ENCODE results near the gene IYD. TPM values are rescaled to one million over a fixed set of nuclear protein-coding genes. Genes with fewer than 3 reads are reported as not detected.

Gene IYD
- total RNA-seq, 1 experiment from 2014 or later: not detected

DNA sequence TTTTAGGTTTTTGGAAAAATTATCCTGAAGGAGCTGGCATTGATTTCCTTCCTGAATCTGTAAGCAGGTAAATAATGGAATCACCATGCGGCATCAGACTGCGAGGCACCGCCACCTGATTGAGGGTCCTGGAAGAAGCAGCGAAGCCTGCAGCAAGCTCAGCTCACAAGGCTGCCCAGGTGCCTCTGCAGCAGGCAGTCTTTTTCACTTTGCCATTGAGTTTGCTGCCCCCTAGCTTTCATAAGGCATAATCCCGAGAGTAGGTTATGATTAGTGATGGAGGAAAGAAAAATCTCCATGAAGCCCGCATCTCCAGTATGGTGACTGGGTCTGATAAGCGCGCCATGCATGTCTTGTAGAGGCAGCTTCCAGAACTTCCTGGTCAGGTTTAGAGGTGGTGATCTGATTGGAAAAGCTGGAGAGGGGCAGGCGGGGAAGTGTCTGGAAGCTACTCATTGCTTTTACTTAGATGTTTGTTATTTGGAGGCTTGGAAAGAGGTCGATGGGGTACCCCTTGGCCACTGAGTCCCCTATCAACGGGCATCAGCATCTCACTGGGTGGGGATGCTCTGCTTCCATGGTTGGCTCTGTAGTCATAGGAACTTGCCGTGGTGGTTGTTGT lies 26.7 kb downstream of the IYD start:
- Histone ChIP-seq H3K9me3 (replicated peaks) (no peaks in the 10 kb centered on the region), H3K27ac (no peak overlapping the region), H3K36me3 (no peaks in the 10 kb centered on the region), H3K4me1 (no peaks in the 10 kb centered on the region), H3K27me3 (peaks cover 4% of the 10 kb centered on the region; the same call in 1 of the 2 replicates), H3K4me3 (no peak overlapping the region)
- DNase-seq: peak; percentile 69 to 84

DNA sequence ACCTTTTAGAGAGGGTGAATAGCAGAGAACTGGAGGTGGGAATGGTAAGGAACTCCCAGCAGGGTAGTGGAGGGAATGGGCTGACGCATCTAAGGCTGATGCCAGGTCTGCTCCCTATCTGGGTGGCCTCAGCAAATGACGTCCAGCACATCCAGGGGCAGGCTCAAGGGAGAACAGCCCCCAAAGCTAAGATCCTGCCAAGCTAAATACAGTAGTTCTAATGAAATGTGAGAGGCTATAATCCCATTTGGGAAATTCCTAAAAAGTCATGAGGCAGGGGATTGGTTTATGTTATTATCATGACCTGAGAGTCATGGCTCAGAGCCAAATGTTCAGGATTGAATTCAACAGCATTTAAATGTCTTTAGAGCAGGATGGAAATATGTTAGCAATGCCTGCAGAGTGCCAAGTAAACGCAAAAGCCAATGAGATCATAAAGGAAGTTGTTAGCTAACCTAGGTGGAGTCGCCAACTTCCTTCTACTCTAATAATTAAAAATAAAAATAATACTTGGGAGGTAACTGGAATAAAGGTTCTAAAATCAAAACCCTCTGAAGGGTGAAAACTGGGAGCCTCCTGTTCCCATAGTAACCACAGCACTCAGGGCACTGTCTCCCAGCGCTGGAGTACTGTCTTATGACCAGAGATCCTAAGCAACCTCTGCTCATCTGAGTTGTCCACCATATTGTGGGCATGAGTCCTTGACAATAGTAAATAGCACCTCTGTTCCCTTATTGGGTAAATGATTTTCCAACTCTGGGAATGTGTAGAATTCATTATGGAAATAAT lies 34.8 kb downstream of the IYD start:
- peak; percentile 79 to 89 for DNase-seq
- no peak overlapping the region for H3K27ac ChIP-seq
- peaks cover 14% of the 10 kb centered on the region for H3K4me1 ChIP-seq
- peaks cover 4% of the 10 kb centered on the region; the same call in 1 of the 2 replicates for H3K9me3 ChIP-seq (replicated peaks)
- H3K27me3 ChIP-seq: no peaks in the 10 kb centered on the region
- H3K36me3 ChIP-seq: no peaks in the 10 kb centered on the region
- H3K4me3 ChIP-seq: no peak overlapping the region

DNA sequence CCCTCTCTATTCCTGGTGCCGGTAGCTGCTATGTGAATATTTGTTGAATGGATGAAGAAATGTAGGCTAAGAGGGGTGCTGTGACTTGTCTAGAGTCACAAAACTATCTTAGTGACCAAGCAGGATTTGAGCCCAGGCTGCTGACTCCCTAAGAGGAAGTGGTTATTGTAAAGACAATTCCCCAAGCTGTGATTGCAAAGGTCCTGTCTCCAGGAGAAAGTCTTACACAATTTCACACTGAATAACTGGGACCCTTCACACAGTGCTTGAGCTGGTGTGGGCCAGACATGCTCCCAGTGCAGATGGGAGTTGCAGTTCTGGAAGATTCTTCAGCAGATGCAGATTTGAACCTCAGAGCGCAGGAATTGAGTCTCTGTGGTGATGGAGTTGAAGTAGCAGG lies 38.1 kb downstream of the IYD start:
- H3K36me3 ChIP-seq: no peaks in the 10 kb centered on the region
- peaks cover 4% of the 10 kb centered on the region; the same call in 1 of the 2 replicates for H3K9me3 ChIP-seq (replicated peaks)
- no peak overlapping the region for H3K27ac ChIP-seq
- H3K4me1 ChIP-seq: peaks cover 35% of the 10 kb centered on the region
- H3K4me3 ChIP-seq: no peak overlapping the region
- no peaks in the 10 kb centered on the region for H3K27me3 ChIP-seq
- DNase-seq: no peak

DNA sequence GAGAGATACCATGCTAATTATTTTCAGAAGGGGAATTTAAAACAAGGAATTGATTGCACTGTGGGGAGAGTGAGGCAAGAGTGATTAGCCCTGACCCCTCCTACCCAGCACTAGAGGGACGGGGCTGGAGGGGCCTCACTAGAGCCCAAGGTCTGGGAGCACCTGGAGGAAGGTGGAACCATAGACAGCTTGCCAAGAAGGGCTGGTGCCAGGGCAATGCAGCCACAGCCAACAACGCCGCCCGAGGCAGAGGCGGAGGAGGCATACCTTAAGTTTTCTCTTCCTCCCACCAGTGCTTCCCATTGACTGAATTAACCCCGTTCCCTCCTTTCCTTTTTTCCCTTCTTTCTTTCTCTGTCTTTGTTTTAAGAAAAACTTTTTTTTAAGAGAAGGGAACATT lies 40.0 kb downstream of the IYD start:
- Histone ChIP-seq H3K4me1 (peaks cover 25% of the 10 kb centered on the region), H3K27ac (no peak overlapping the region), H3K9me3 (replicated peaks) (peaks cover 4% of the 10 kb centered on the region; the same call in 1 of the 2 replicates), H3K27me3 (no peaks in the 10 kb centered on the region), H3K36me3 (no peaks in the 10 kb centered on the region), H3K4me3 (no peak overlapping the region)
- DNase-seq: no peak

DNA sequence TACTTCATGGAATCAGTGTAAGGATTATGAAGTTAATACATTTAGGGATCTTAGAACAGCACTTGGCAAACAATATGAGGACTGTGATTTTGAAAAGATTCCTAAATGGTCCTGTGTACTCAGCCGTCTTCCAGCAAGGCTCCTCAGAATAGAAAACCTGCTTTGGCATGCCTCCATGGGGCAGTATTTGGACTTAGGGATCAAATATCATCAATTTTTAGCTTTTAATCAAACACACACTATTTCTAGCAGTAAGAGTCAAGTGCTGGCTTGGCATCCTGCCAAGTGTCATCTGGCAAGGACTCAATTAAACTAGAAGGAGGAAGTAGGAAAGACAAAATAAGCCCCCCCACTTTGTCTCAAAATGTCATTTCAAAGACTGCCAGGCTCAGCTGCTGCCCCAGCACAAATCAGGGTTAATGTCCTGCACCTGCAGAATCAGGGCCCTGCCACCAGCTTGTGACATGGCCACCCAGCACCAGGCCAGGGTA lies 40.8 kb downstream of the IYD start:
- no peak overlapping the region for H3K27ac ChIP-seq
- H3K4me1 ChIP-seq: peaks cover 21% of the 10 kb centered on the region
- peak; percentile 48 to 73 for DNase-seq
- H3K36me3 ChIP-seq: no peaks in the 10 kb centered on the region
- no peak overlapping the region for H3K4me3 ChIP-seq
- peaks cover 2% of the 10 kb centered on the region; the same call in 1 of the 2 replicates for H3K9me3 ChIP-seq (replicated peaks)
- H3K27me3 ChIP-seq: no peaks in the 10 kb centered on the region

DNA sequence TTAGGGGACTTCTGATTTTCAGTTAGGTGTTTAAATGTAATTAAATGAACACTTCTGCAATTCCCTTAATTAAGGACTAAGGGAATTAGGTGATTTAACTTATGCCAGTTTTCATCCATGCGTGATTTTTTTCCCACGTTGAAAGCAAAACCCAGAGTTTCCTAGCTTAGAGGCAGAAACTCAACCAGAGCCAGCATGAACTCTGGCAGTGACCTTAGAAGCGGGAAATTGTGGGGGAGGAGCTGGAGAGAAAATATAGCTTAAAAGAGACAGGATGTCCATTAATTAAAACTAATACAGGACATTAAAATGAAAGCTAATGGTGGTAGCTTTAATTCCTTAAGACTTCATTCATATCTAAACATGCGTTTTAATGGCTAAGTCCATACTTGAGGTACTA lies 41.6 kb downstream of the IYD start:
- no peaks in the 10 kb centered on the region for H3K27me3 ChIP-seq
- H3K4me1 ChIP-seq: peaks cover 21% of the 10 kb centered on the region
- no peak for DNase-seq

DNA sequence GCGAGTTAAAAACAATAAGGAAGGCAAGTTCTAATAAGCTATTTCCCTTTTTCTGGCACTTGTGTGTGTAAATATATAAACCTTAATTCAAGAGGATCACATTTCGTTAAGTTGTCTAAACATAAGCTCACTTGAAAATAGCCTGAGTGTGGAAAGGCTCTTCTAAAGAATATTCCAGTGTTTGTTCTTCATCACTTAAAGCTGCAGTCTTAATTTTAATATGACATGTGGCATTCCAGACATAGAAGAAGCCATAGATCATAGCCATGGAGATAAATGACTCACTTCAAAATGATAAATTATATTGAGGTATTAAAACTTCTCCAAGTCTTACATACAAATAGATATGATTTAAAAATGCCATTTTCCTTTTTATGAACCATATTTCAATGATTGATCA lies 42.1 kb downstream of the IYD start:
- no peak for DNase-seq
- Histone ChIP-seq H3K36me3 (no peaks in the 10 kb centered on the region), H3K4me3 (no peak overlapping the region), H3K9me3 (replicated peaks) (no peaks in the 10 kb centered on the region), H3K4me1 (peaks cover 21% of the 10 kb centered on the region), H3K27me3 (no peaks in the 10 kb centered on the region), H3K27ac (no peak overlapping the region)

More for the DNA sequence above, 41.6 kb downstream of the IYD start:
- no peak overlapping the region for H3K4me3 ChIP-seq
- no peak overlapping the region for H3K27ac ChIP-seq
- H3K9me3 ChIP-seq (replicated peaks): no peaks in the 10 kb centered on the region
- H3K36me3 ChIP-seq: no peaks in the 10 kb centered on the region

DNA sequence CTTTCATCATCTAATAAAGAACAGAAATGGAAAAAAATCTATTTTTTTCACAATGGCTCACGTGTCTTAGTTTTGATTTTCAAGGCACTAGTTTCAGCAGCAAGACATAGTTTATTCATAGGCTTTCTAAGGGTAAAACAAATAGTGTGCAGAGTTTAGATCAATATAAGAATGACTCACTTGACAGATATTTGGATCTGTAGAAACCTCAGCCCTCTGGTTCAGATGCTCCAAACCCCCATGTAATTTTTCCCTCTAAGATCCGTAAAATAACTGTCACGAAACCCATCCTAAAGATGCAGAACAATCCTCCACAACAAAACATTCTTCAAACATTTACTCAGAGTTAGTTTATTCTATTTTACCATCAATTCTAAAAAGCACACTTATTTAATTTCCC lies 43.4 kb downstream of the IYD start:
- Histone ChIP-seq H3K27ac (no peak overlapping the region), H3K4me1 (peaks cover 21% of the 10 kb centered on the region), H3K36me3 (no peaks in the 10 kb centered on the region), H3K4me3 (no peak overlapping the region), H3K9me3 (replicated peaks) (no peaks in the 10 kb centered on the region), H3K27me3 (no peaks in the 10 kb centered on the region)
- DNase-seq: no peak

DNA sequence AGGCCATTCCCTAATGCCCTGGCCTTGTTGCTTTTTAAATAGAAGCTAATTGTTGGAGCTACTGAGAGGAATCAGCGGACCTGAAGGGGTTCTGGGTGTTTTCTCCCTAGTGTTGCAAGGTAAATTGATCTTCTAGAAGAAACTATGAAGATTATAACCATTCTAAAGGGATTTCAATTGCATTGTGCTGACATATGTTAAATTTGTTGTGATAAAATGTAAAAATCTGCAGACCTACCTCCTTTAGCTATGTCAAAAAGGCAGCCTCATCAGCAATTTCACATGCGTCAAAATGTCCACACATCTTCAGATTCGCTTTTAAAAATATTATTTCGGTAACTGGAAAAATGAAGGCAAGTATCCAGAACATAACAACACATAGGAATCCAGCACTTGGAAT lies 44.4 kb downstream of the IYD start:
- no peak overlapping the region for H3K27ac ChIP-seq
- no peaks in the 10 kb centered on the region for H3K27me3 ChIP-seq
- no peak overlapping the region for H3K4me3 ChIP-seq
- peaks cover 21% of the 10 kb centered on the region for H3K4me1 ChIP-seq
- DNase-seq: no peak
- no peaks in the 10 kb centered on the region for H3K9me3 ChIP-seq (replicated peaks)
- H3K36me3 ChIP-seq: no peaks in the 10 kb centered on the region

DNA sequence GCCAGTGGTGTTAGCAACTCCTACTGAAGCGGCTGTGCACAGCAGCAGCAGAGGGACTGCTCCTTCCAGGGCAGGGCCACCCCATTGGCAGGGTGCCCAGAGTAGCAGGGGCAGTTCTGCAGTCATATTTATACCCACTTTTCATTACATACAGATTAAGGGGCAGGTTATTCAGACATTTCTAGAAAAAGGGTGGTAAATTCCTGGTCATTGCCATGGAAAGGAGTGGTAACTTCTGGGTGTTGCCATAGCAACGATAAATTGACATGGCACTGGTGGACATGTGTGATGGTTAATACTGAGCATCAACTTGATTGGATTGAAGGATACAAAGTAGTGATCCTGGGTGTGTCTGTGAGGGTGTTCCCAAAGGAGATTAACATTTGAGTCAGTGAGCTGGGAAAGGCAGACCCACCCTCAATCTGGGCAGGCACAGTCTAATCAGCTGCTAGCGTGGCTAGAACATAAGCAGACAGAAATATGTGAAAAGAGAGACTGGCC lies 45.0 kb downstream of the IYD start:
- Histone ChIP-seq H3K27me3 (no peaks in the 10 kb centered on the region), H3K9me3 (replicated peaks) (no peaks in the 10 kb centered on the region), H3K27ac (no peak overlapping the region), H3K36me3 (no peaks in the 10 kb centered on the region), H3K4me3 (no peak overlapping the region), H3K4me1 (peaks cover 21% of the 10 kb centered on the region)
- DNase-seq: no peak

DNA sequence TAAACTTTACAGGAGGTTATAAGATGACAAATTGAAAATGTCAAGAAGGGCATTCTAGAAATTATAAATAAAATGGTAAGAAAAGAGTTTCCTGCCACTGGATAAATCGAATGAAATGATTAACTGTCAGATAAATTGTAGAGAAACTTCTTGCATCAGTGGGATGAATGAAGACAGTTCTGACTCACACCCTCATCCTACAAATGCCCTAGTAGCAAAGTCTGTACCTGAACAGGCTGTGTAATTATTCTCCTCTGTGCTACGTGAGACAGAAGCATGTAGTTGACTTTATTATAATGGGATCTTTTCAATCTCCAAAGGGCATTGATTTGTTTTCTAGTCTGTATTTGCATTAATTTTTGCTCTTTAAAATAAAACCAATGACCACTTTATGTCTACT lies 47.3 kb downstream of the IYD start:
- H3K27me3 ChIP-seq: no peaks in the 10 kb centered on the region
- DNase-seq: no peak
- peaks cover under 1% of the 10 kb centered on the region; the same call in 1 of the 2 replicates for H3K4me1 ChIP-seq
- no peak overlapping the region for H3K27ac ChIP-seq
- H3K36me3 ChIP-seq: no peaks in the 10 kb centered on the region
- no peaks in the 10 kb centered on the region for H3K9me3 ChIP-seq (replicated peaks)
- no peak overlapping the region for H3K4me3 ChIP-seq

DNA sequence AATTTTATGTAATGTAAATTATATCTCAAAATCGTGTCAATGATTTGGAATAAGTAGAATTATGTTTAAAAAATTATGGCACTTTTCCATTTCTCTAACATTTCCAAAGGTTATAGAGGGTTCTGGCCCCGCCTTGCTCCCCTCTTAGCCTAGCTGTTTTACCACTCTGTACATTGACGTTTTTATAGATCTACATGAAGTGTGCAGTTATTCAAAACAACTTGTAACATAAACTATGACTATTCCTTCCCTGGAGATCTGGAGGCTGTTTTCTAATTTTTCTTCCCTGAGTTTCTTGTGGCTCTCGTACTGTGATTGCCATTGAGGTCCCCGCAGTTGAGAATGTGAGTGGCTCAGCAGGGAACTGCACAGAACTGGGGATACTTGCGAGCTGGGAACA lies 48.4 kb downstream of the IYD start:
- Histone ChIP-seq H3K27me3 (no peaks in the 10 kb centered on the region), H3K36me3 (no peaks in the 10 kb centered on the region), H3K4me1 (no peaks in the 10 kb centered on the region), H3K27ac (no peak overlapping the region), H3K9me3 (replicated peaks) (no peaks in the 10 kb centered on the region), H3K4me3 (no peak overlapping the region)
- DNase-seq: no peak

DNA sequence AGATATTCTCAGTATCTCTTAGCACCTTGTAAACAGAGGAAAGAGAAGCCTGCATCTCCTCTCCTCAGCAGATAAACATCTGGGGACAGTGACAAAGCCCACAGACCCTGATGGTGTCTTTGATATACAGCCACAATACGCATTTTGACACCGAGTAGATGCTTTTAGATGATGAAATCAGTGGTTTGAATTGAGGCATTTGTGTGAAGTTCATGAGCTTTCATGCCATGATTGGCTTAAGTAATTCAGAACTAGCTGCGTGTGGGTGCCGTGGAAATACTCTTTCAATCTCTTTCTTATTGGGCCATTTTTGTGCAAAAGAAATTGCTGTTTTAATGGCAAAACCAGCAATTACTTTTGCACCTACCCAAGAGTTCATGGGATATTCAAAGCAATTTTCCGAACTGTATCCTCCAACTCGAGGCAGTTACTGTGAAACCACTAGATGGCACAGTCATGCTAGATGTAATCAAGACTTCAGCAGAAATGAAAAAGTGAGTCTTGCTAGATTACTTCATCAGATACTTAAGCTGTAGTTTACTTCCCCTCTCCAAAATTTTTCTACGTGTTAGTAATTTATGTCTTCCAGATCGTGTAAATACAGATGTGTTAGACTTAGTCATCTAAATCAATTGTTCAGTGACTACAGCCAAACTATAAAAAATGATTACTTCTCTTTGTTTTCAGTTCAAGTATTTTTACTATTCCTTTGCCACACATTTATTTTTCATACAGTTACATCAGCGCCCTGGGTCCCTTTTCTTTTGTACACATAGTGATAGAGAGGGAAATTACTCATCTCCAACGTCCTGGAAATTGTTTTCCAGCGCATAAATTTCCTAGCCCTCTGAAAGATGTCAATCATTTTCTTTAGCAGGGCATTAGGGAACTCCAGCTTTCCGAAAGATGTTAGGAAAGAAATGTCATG lies 49.4 kb downstream of the IYD start:
- Histone ChIP-seq H3K9me3 (replicated peaks) (no peaks in the 10 kb centered on the region), H3K4me3 (no peak overlapping the region), H3K27me3 (no peaks in the 10 kb centered on the region), H3K36me3 (no peaks in the 10 kb centered on the region), H3K27ac (no peak overlapping the region), H3K4me1 (no peaks in the 10 kb centered on the region)
- peak; percentile 50 to 85 for DNase-seq

DNA sequence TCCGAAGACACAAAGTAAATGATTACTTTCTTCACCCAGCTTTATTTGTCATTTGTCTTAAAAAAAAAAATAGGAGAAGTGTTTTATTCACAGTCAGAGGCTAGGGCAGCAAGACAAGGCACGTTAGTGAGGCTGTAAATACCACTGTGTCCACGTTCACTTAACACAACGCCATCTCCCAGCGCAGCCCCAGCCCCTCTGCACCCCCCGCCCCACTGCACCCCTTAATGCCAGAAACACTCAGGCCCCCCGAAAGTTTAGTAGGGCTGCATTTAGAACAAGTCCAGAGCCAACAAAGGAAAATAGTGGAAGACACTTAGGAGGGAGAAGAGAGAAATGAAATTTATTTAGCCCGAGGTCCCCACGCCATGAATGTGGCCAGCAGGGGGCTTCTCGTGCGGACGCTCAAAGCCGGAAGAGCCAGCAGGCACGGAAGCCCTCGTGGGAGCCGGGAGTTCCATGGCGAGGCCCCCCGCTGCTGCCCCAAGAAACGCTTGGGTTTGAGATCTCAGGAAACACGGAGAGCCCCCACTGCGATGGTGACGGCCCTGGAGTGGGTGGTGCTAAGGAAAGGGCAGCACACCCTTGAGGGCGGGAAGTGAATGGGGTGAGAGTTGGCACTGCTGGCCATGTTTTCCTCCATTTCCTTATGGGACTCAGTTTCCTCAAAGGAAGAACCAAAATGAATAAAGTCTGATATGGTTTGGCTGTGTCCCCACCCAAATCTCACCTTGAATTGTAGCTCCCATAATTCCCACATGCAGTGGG lies 50.2 kb downstream of the IYD start:
- no peaks in the 10 kb centered on the region for H3K36me3 ChIP-seq
- peak overlapping the region; percentile 12; the same call in 1 of the 2 replicates for H3K4me3 ChIP-seq
- H3K27me3 ChIP-seq: no peaks in the 10 kb centered on the region
- no peaks in the 10 kb centered on the region for H3K9me3 ChIP-seq (replicated peaks)
- DNase-seq: peak; percentile 64 to 74
- no peak overlapping the region for H3K27ac ChIP-seq
- H3K4me1 ChIP-seq: no peaks in the 10 kb centered on the region
